Stimulated activated CD4-positive, alpha-beta T cell treated with anti-CD3 and anti-CD28 coated beads, Interleukin-12 subunit alpha, Interleukin-12 subunit beta, amount 100 ng/mL, for 4 hours (primary cell): Measurements from ENCODE around the gene KRTAP5-4.
"Not testable (repeated sequence)": the region's sequence is repeated elsewhere in the genome, so short reads cannot be mapped to it uniquely, and the experiment has no call there.

Source experiments
- DNase-seq: peaks from one replicate; pipeline ENCODE4 v3.0.0-alpha.2; 2020

The KRTAP5-4 gene

GRCh38 chr11:1652771-1653540, 31.0 kb upstream of the KRTAP5-4 start:
- peak; percentile 75 for DNase-seq

GRCh38 chr11:1652442-1652770, 30.5 kb upstream of the KRTAP5-4 start:
- DNase-seq = no peak

GRCh38 chr11:1652026-1652425, 30.1 kb upstream of the KRTAP5-4 start:
- no peak for DNase-seq

- no peak for DNase-seq
Measured at GRCh38 chr11:1651411-1651980, 29.6 kb upstream of the KRTAP5-4 start.

GRCh38 chr11:1650918-1651262, 29.0 kb upstream of the KRTAP5-4 start:
- DNase-seq = no peak

- no peak for DNase-seq
Measured at GRCh38 chr11:1650034-1650917, 28.3 kb upstream of the KRTAP5-4 start.

- no peak for DNase-seq
Measured at GRCh38 chr11:1648653-1649420, 26.9 kb upstream of the KRTAP5-4 start.

- no peak for DNase-seq
Measured at GRCh38 chr11:1647901-1648652, 26.1 kb upstream of the KRTAP5-4 start.

- DNase-seq = not testable (repeated sequence)
Measured at GRCh38 chr11:1646540-1646939, 24.6 kb upstream of the KRTAP5-4 start.

GRCh38 chr11:1645357-1645821, 23.5 kb upstream of the KRTAP5-4 start:
- DNase-seq = no peak

GRCh38 chr11:1644601-1645356, 22.8 kb upstream of the KRTAP5-4 start:
- no peak for DNase-seq

- no peak for DNase-seq
Measured at GRCh38 chr11:1643146-1643690, 21.3 kb upstream of the KRTAP5-4 start.

- no peak for DNase-seq
Measured at GRCh38 chr11:1642288-1643145, 20.6 kb upstream of the KRTAP5-4 start.

- no peak for DNase-seq
Measured at GRCh38 chr11:1641096-1641495, 19.2 kb upstream of the KRTAP5-4 start.

- DNase-seq = peak; percentile 34
Measured at GRCh38 chr11:1640076-1640946, 18.4 kb upstream of the KRTAP5-4 start.

- DNase-seq = no peak
Measured at GRCh38 chr11:1639666-1640065, 17.7 kb upstream of the KRTAP5-4 start.

GRCh38 chr11:1639102-1639620, 17.2 kb upstream of the KRTAP5-4 start:
- DNase-seq = no peak

GRCh38 chr11:1638344-1638743, 16.4 kb upstream of the KRTAP5-4 start:
- DNase-seq = no peak

- DNase-seq = no peak
Measured at GRCh38 chr11:1637628-1638027, 15.7 kb upstream of the KRTAP5-4 start.
